Stimulated activated naive CD8-positive, alpha-beta T cell treated with anti-CD3 and anti-CD28 coated beads, Interleukin-15, amount 100 ng/mL, for 72 hours (primary cell): ENCODE results near the gene TIMM17B.

ENCODE experiments used
- ATAC-seq: fragments of 150-1000 bp; cut with Tn5 transposase; 2 replicates; pipeline ENCODE4 v1.10.0; 2021; ENCODE audit warnings: mild to moderate bottlenecking, moderate library complexity
- DNase-seq, 2 donors: peaks; one replicate each; pipeline ENCODE4 v3.0.0; 2021 to 2022
- H3K27ac Mint-ChIP-seq, 2 donors: one replicate each; pipeline ENCODE4 v1.8.0; 2022; ENCODE audit warnings: mild to moderate bottlenecking in 2 of 2, mixed read lengths in 2 of 2, moderate library complexity in 2 of 2
- H3K27me3 Mint-ChIP-seq: one replicate; pipeline ENCODE4 v1.8.0; 2022; ENCODE audit warnings: mixed read lengths
- H3K4me1 Mint-ChIP-seq: one replicate; pipeline ENCODE4 v1.8.0; 2022; ENCODE audit warnings: mild to moderate bottlenecking, mixed read lengths
- H3K4me3 Mint-ChIP-seq, 2 donors: one replicate each; pipeline ENCODE4 v1.8.0; 2022; ENCODE audit warnings: mild to moderate bottlenecking in 2 of 2, mixed read lengths in 2 of 2, moderate library complexity in 1 of 2
- H3K9me3 Mint-ChIP-seq, 2 donors: one replicate each; pipeline ENCODE4 v1.8.0; 2022; ENCODE audit warnings: mixed read lengths in 2 of 2

Gene TIMM17B

GRCh38 chrX:48924270-48924669, 26.7 kb upstream of the TIMM17B start:
- Mint-ChIP-seq H3K4me1 (peaks cover 67% of the 10 kb centered on the region), H3K27ac (peak overlapping the region in 1 of 2 donors; percentile 90), H3K27me3 (no peaks in the 10 kb centered on the region), H3K4me3 (peak overlapping the region; percentile 31 to 41), H3K9me3 (no peaks in the 10 kb centered on the region)
- DNase-seq (peak in 1 of 2 donors; percentile 52), ATAC-seq (peak; percentile 41)

DNA sequence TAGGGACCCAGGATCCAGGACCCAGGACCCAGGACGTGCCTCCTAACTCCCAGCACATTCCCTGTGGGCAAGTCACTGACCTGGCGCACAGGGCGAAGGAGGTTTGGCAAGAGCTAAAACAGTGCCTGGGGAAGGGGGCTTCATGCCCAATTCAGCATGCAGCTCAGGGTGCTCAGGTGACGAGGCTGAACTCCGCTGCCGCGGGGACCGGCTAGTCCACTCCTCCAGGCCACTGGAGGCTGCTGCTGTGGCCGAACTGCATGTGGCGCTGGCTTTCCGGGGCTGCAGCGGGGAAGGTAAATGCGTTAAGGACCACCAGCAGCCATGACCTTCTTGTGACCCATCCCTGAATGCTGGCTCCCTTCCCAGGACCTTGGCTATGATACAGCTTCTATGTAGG, 26.2 kb upstream of the TIMM17B start:
- Mint-ChIP-seq H3K27me3 (no peaks in the 10 kb centered on the region), H3K9me3 (no peaks in the 10 kb centered on the region), H3K4me1 (peaks cover 67% of the 10 kb centered on the region), H3K27ac (peak overlapping the region in 1 of 2 donors; percentile 90), H3K4me3 (peak overlapping the region; percentile 31 to 41)
- DNase-seq = no peak
- no peak for ATAC-seq

DNA sequence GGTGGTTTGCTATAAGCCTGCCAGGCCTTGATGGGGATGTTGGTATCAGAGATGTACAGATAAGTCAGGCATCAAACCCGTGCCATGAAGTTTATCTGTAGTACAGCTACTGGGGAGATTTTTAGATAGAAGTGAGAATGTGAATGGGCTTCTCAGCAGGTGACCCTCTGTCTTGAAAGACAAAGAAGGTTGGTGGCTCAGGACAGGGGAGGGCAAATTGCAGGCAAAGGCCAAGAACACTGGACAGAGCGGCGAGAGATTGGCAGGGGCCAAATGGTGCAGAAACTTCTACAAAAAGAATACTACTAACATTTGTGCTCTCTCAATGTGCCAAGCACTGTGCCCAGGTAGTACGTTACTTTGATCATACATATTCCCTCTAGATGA, 23.1 kb upstream of the TIMM17B start:
- peak overlapping the region; percentile 91 to 92 for H3K4me3 Mint-ChIP-seq
- H3K4me1 Mint-ChIP-seq = peaks cover 64% of the 10 kb centered on the region
- H3K27ac Mint-ChIP-seq = peak overlapping the region; percentile 10 to 67
- ATAC-seq (no peak), DNase-seq (no peak)
- no peaks in the 10 kb centered on the region for H3K9me3 Mint-ChIP-seq
- no peaks in the 10 kb centered on the region for H3K27me3 Mint-ChIP-seq

GRCh38 chrX:48919947-48920717, 22.6 kb upstream of the TIMM17B start:
- peak overlapping the region; percentile 91 to 92 for H3K4me3 Mint-ChIP-seq
- H3K4me1 Mint-ChIP-seq = peaks cover 62% of the 10 kb centered on the region
- no peaks in the 10 kb centered on the region for H3K9me3 Mint-ChIP-seq
- H3K27ac Mint-ChIP-seq = peak overlapping the region; percentile 98 to 99
- DNase-seq = peak in 1 of 2 donors; percentile 30
- peak; percentile 22 for ATAC-seq
- H3K27me3 Mint-ChIP-seq = no peaks in the 10 kb centered on the region

DNA sequence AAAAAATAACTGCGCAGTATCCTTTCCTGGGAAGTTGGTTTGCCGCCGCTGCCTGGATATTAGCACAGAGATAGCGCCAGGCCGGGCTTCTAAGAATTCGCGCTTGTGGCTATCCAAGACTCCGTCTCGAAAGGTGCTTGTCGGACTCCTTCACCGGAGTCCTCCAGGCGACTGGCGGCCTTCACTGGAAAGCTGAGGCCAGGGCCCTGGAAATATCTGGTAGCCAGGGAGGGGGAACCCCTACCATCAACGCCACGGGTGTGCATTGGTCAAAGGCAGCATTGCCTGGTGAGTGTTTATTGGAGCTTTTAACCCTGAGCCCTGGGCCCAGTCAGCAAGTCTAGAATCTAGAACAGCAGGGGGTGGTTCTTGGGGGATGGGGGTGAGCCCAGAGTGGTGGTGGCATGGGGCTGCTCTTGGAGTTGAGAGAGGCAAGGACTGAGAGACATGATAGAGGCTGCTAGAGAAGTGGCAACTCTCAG, 21.8 kb upstream of the TIMM17B start:
- ATAC-seq = peak; percentile 64
- H3K27me3 Mint-ChIP-seq = no peaks in the 10 kb centered on the region
- peak in 1 of 2 donors; percentile 75 for DNase-seq
- H3K27ac Mint-ChIP-seq = peak overlapping the region; percentile 98 to 99
- H3K9me3 Mint-ChIP-seq = no peaks in the 10 kb centered on the region
- H3K4me3 Mint-ChIP-seq = peak overlapping the region; percentile 91 to 92
- peaks cover 64% of the 10 kb centered on the region for H3K4me1 Mint-ChIP-seq

- peaks cover 64% of the 10 kb centered on the region for H3K4me1 Mint-ChIP-seq
- no peaks in the 10 kb centered on the region for H3K9me3 Mint-ChIP-seq
- DNase-seq (peak; percentile 88 to 94), ATAC-seq (peak; percentile 78)
- H3K27me3 Mint-ChIP-seq = no peaks in the 10 kb centered on the region
- H3K4me3 Mint-ChIP-seq = peak within 1 kb of the TSS; percentile 91 to 92
- peak within 1 kb of the TSS; percentile 98 to 99 for H3K27ac Mint-ChIP-seq
Measured at GRCh38 chrX:48918643-48919340, 21.2 kb upstream of the TIMM17B start, which contains the start of gene PIM2. TSS of gene PIM2 (minus strand) at chrX:48919024. CDS start at chrX:48918834, 190 bp downstream.

GRCh38 chrX:48918301-48918642, 20.7 kb upstream of the TIMM17B start:
- H3K4me1 Mint-ChIP-seq = peaks cover 64% of the 10 kb centered on the region
- ATAC-seq = no peak
- DNase-seq = no peak
- H3K27me3 Mint-ChIP-seq = no peaks in the 10 kb centered on the region
- peak overlapping the region; percentile 98 to 99 for H3K27ac Mint-ChIP-seq
- H3K9me3 Mint-ChIP-seq = no peaks in the 10 kb centered on the region
- H3K4me3 Mint-ChIP-seq = peak overlapping the region; percentile 91 to 92

GRCh38 chrX:48917139-48918001, 19.8 kb upstream of the TIMM17B start:
- ATAC-seq (peak; percentile 56), DNase-seq (peak; percentile 85 to 93)
- Mint-ChIP-seq H3K4me1 (peaks cover 64% of the 10 kb centered on the region), H3K27ac (peak overlapping the region; percentile 98 to 99), H3K27me3 (no peaks in the 10 kb centered on the region), H3K4me3 (peak overlapping the region; percentile 91 to 92), H3K9me3 (no peaks in the 10 kb centered on the region)

DNA sequence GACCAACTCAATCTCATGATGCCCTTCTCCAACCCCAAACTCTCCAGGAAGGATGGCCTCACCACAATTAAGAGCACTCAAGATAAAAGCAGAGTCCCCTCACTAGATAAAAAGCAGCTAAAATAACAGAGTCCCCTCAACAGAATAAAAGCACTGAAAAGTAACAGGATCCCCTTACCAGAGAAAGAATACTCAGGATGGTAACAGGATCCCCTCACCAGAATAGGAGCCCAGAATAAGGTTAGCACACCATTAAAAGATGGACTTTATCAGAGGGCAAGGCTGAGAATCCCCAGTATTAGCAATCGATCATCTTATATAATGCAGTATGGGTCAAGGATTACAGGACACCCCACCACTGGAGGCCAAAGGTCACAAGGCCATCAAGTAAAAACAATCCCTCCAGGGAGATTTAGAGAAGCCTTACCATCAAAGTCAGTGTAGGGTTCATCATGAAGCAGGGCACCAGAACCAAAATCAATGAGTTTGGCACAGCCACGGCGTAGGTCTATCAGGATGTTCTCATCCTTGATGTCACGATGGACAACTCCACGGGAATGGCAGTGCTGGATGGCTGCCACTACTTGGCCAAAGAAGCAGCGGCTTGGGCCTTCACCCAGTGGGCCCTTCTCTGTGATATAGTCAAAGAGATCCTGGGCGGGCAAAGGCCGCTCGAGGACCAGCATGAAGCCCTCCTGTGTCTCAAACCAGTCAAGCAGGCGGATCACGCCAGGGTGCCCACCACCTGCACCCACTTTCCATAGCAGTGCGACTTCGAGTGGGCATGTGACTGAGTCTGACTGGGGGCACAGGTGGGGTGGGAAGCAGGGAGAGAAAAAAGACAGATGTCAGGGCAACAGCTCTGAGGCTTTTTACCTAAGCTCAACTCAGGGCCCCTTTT, 17.3 kb upstream of the TIMM17B start:
- no peaks in the 10 kb centered on the region for H3K27me3 Mint-ChIP-seq
- ATAC-seq = no peak
- no peak for DNase-seq
- H3K4me1 Mint-ChIP-seq = peaks cover 62% of the 10 kb centered on the region
- H3K4me3 Mint-ChIP-seq = peak overlapping the region; percentile 91 to 92
- H3K9me3 Mint-ChIP-seq = no peaks in the 10 kb centered on the region
- H3K27ac Mint-ChIP-seq = peak overlapping the region; percentile 89 to 97

DNA sequence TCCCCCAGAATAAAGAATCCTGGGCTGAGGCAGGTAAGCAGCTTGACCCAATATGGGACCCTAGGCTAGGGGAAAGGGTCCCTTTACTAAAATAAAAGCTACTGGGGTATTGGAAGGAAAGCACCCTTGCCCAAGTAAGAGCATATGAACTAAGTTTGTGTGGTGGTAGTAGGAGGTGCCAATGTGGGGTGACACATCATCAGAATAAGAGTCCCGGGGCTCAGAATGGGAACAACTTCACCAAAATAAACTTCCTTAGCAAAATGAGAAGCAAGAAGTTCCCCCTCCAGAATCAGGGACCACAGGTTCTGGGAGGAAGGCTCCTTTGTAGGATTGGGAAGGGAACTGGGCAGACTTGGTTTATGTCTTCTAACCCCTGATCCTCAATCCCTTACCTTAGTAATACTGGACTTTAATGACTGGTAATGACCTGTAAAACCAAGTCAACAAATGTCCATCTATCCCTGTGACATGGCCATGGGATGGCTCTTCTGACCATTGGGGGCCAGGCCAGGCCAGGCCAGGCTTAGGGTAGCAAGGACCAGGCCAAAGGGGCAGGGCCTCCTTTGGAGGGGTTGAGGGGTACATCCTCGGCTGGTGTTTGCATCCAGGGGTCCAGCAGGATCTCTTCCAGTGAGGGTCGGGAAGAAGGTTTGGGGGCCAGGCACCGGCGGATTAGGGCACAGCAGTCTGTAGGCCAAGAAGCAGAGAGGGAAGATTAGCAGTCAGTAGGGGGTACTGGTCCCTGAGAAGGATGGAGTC, 16.2 kb upstream of the TIMM17B start:
- Mint-ChIP-seq H3K27ac (peak overlapping the region; percentile 89 to 97), H3K9me3 (no peaks in the 10 kb centered on the region), H3K4me3 (peak overlapping the region; percentile 91 to 92), H3K27me3 (no peaks in the 10 kb centered on the region), H3K4me1 (peaks cover 62% of the 10 kb centered on the region)
- DNase-seq (no peak), ATAC-seq (no peak)

DNA sequence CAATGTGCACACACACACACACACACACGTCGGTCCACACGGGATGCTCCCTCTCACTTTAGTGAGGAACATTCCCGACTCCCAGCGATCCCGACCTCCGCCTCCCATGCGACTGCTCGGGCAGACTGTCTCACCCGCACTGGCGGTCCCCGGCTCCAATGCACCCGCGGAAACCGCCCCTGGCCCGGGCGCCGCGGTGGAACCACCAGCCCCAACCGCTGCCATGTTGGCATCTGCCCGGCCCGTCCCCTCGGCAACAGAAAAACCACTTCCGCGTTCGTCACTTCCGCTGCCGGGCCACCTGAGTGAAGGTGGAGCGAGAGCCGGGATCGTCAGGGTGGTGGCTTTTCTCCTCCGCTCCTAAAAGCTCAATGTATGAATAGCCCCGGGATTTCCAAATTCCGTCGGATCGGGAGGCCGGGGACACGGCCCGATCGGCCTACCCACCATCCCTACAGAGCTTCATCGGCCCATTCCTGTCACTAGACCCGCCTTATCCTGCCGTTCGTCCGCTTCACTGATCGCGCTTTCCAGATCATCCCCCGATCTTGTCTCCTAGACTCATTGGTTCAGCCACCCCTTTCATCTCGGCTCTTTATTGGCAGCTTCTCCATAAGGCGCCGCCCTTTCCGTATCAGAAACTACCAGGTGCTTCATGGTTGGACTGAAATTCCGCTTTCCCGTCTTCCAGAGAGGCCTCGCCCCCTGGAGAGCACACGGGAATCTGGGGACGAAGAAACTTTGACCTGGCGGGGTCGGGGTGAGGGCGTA, 14.0 kb upstream of the TIMM17B start, which contains the start of gene SLC35A2:
SLC35A2 (minus strand) TSS at position 235 of the 771 bp plus-strand sequence; CDS start at position 225, 10 bp downstream.
- no peaks in the 10 kb centered on the region for H3K9me3 Mint-ChIP-seq
- ATAC-seq (peak; percentile 76), DNase-seq (peak; percentile 83 to 90)
- H3K4me1 Mint-ChIP-seq = peaks cover 54% of the 10 kb centered on the region
- H3K4me3 Mint-ChIP-seq = peak within 1 kb of the TSS; percentile 91 to 92
- H3K27me3 Mint-ChIP-seq = no peaks in the 10 kb centered on the region
- H3K27ac Mint-ChIP-seq = peak within 1 kb of the TSS; percentile 94

DNA sequence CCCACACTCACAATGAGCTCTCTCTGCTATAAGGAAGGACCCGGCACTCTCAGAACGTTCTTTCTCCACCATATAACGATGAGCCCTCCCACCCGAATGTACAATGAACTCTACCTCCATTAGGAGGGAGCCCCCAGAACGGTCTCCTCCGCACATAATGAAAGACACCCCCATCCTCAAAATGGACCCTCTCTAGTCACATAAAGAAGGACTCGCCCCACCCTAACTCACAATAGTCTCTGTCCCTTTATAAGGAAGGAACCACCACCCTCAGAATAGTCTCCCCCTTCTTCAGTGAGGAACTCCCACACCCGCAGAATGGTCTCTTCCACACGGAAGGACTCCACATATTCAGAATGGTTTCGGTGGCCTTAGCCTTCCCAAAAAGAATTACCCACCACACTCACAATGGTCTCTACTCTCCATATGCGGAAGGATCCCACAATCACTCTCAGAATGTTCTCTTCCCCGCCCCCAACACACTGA, 13.4 kb upstream of the TIMM17B start:
- Mint-ChIP-seq H3K27me3 (no peaks in the 10 kb centered on the region), H3K9me3 (no peaks in the 10 kb centered on the region), H3K4me1 (peaks cover 54% of the 10 kb centered on the region), H3K27ac (peak overlapping the region; percentile 94), H3K4me3 (peak overlapping the region; percentile 91 to 92)
- DNase-seq (no peak), ATAC-seq (peak; percentile 6)

DNA sequence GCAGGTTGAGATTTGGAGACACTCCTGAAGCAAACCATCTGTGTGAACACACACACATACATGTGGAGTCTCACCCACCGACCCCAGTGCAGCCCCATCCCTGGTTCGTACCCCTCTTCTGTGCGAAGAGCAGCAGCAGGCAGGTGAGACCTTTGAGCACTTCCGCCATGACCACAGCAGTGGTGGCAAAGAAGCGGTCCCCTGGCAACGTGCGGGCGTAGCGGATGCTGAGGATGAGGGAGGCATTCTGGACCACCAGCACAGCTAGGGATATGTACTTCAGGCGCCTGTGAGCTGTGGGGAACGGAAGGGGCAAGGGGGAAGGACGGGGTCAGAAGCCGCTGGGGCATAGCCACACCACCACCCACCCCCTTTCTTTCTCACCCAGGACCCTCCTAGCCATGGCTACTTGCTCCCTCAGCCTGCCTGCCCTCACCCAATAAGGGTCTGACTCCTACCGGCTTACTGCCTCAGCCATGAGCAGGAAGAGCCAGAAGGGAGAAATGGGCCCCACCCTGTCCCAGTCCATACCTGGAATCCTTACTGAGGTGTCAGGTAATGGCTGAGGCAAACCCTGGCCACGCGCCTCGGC, 12.2 kb upstream of the TIMM17B start:
- DNase-seq = peak in 1 of 2 donors; percentile 28
- H3K9me3 Mint-ChIP-seq = no peaks in the 10 kb centered on the region
- no peaks in the 10 kb centered on the region for H3K27me3 Mint-ChIP-seq
- peak; percentile 3 for ATAC-seq
- peaks cover 46% of the 10 kb centered on the region for H3K4me1 Mint-ChIP-seq
- H3K4me3 Mint-ChIP-seq = no peak overlapping the region
- peak overlapping the region in 1 of 2 donors; percentile 94 for H3K27ac Mint-ChIP-seq
